GM23338 (cell line): Measurements from ENCODE around the gene LAMA1. TPM values are rescaled to one million over a fixed set of nuclear protein-coding genes. Genes with fewer than 3 reads are reported as not detected.

Source experiments
- ATAC-seq: fragments of 200-7000 bp; cut with Tn5 transposase; 3 replicates; pipeline ENCODE4 v1.9.1; 2020
- DNase-seq: peaks from one replicate; pipeline ENCODE4 v3.0.0-alpha.2; 2015; ENCODE audit warnings: low spot score
- H2AFZ ChIP-seq: fragments of 200-600 bp; sonication (generic); 2 replicates; pipeline ENCODE4 v1.8.0; 2016; ENCODE audit warnings: antibody characterized with exemption, mild to moderate bottlenecking, moderate library complexity
- H3F3A ChIP-seq: fragments of 200-600 bp; sonication (generic); replicated peaks from 2 replicates; pipeline ENCODE4 v1.8.0; 2017; ENCODE audit warnings: antibody characterized with exemption, mixed run types, low read depth
- H3K27ac ChIP-seq: fragments of 200-600 bp; sonication (generic); 2 replicates; pipeline ENCODE4 v1.6.1; 2016; ENCODE audit warnings: low read depth
- H3K27me3 ChIP-seq: fragments of 200-600 bp; sonication (generic); 2 replicates; pipeline ENCODE4 v1.8.0; 2016; ENCODE audit warnings: mild to moderate bottlenecking, mixed run types, moderate library complexity; ENCODE audit not compliant: insufficient read depth
- H3K36me3 ChIP-seq: fragments of 200-600 bp; sonication (generic); 2 replicates; pipeline ENCODE4 v1.8.0; 2016; ENCODE audit warnings: mild to moderate bottlenecking; ENCODE audit not compliant: insufficient read depth
- H3K4me1 ChIP-seq: fragments of 200-600 bp; sonication (generic); 2 replicates; pipeline ENCODE4 v1.8.0; 2016; ENCODE audit warnings: mild to moderate bottlenecking, moderate library complexity; ENCODE audit not compliant: insufficient read depth
- H3K4me2 ChIP-seq: fragments of 200-600 bp; sonication (generic); 2 replicates; pipeline ENCODE4 v1.7.1; 2017; ENCODE audit warnings: mixed run types
- H3K4me3 ChIP-seq: fragments of 200-600 bp; sonication (generic); 2 replicates; pipeline ENCODE4 v1.6.1; 2016; ENCODE audit warnings: mixed run types
- H3K79me2 ChIP-seq: fragments of 200-600 bp; sonication (generic); replicated peaks from 2 replicates; pipeline ENCODE4 v1.8.0; 2017; ENCODE audit warnings: mild to moderate bottlenecking; ENCODE audit not compliant: insufficient read depth
- H3K9me2 ChIP-seq: fragments of 200-600 bp; sonication (generic); 2 replicates; pipeline ENCODE4 v1.8.0; 2017; ENCODE audit not compliant: insufficient read depth
- H4K20me1 ChIP-seq: fragments of 200-600 bp; sonication (generic); replicated peaks from 2 replicates; pipeline ENCODE4 v1.8.0; 2017; ENCODE audit warnings: mild to moderate bottlenecking; ENCODE audit not compliant: insufficient read depth
- H3K27ac Mint-ChIP-seq: 2 replicates; pipeline ENCODE4 v1.8.0; 2020; ENCODE audit warnings: inconsistent platforms, mild to moderate bottlenecking, moderate library complexity, mixed read lengths
- H3K27me3 Mint-ChIP-seq: 3 replicates; pipeline ENCODE4 v1.8.0; 2022; ENCODE audit warnings: low read depth, mild to moderate bottlenecking, moderate library complexity, mixed read lengths, inconsistent platforms; ENCODE audit not compliant: insufficient read depth, poor library complexity
- H3K36me3 Mint-ChIP-seq: 3 replicates; pipeline ENCODE4 v1.8.0; 2021; ENCODE audit warnings: low read depth, mild to moderate bottlenecking, inconsistent platforms, moderate library complexity, mixed read lengths
- H3K4me1 Mint-ChIP-seq: 3 replicates; pipeline ENCODE4 v1.8.0; 2020; ENCODE audit warnings: mild to moderate bottlenecking, inconsistent platforms, mixed read lengths
- H3K4me3 Mint-ChIP-seq: 3 replicates; pipeline ENCODE4 v1.8.0; 2021; ENCODE audit warnings: moderate library complexity, mild to moderate bottlenecking, inconsistent platforms, mixed read lengths
- H3K9me3 Mint-ChIP-seq: 3 replicates; pipeline ENCODE4 v1.8.0; 2020; ENCODE audit warnings: moderate library complexity, mild to moderate bottlenecking, inconsistent platforms, mixed read lengths
- EZH2phosphoT487 ChIP-seq: fragments of 200-600 bp; sonication (generic); IDR thresholded peaks from one replicate; pipeline ENCODE4 v1.8.1; 2018; ENCODE audit warnings: antibody characterized with exemption; ENCODE audit not compliant: unreplicated experiment
- STAT1 ChIP-seq: IDR thresholded peaks from one replicate; pipeline ENCODE4 v1.6.1; 2016; ENCODE audit warnings: antibody characterized with exemption; ENCODE audit not compliant: unreplicated experiment
- ZNF462 ChIP-seq: fragments of 250-450 bp; sonication (Bioruptor Pico); IDR thresholded peaks from 2 replicates; pipeline ENCODE4 v1.5.0; 2020; ENCODE audit warnings: mild to moderate bottlenecking, moderate library complexity
- polyA plus RNA-seq: library from polyadenylated mRNA; unstranded; fragments of >200 nt; fragmentation: Nextera tagmentation; extraction: Ambion mirVana; gene quantifications from 2 replicates; pipeline ENCODE4 v1.2.1, GENCODE V29; 2016
- total RNA-seq: library from RNA; depleted of rRNA; stranded (reverse); fragments of >200 nt; shearing (Covaris generic); gene quantifications from 2 replicates; pipeline ENCODE4 v1.2.3, GENCODE V29; 2014
- TF ChIP-seq, protein P1 (sequence below): IDR thresholded peaks from one replicate; pipeline ENCODE4 v1.6.1; 2018; ENCODE audit warnings: antibody characterized with exemption; ENCODE audit not compliant: unreplicated experiment

Gene LAMA1
- total and polyA plus RNA-seq, 2 experiments from 2014 or later: 14.8 to 52.3 TPM

GRCh38 chr18:7004009-7004408 lies 113.6 kb downstream of the LAMA1 start:
- Histone ChIP-seq H2AFZ (no peak overlapping the region), H3K36me3 (peaks cover 12% of the 10 kb centered on the region; the same call in 1 of the 2 replicates), H3K9me2 (no peaks in the 10 kb centered on the region), H3K4me1 (0 out of 2 replicates have a peak, but pooled peaks cover 2% of the 10 kb centered on the region), H4K20me1 (0 out of 2 replicates have a peak, but pooled peaks cover 4% of the 10 kb centered on the region), H3K27me3 (no peaks in the 10 kb centered on the region), H3K27ac (no peak overlapping the region), H3K79me2 (no peaks in the 10 kb centered on the region), H3K4me3 (no peak overlapping the region), H3F3A (no peaks in the 10 kb centered on the region), H3K4me2 (no peak overlapping the region)
- ATAC-seq: no peak
- TF ChIP-seq STAT1 (no peak), EZH2phosphoT487 (no peak), ZNF462 (CRISPR knock-in tag) (no peak)
- TF ChIP-seq, protein P1, sequence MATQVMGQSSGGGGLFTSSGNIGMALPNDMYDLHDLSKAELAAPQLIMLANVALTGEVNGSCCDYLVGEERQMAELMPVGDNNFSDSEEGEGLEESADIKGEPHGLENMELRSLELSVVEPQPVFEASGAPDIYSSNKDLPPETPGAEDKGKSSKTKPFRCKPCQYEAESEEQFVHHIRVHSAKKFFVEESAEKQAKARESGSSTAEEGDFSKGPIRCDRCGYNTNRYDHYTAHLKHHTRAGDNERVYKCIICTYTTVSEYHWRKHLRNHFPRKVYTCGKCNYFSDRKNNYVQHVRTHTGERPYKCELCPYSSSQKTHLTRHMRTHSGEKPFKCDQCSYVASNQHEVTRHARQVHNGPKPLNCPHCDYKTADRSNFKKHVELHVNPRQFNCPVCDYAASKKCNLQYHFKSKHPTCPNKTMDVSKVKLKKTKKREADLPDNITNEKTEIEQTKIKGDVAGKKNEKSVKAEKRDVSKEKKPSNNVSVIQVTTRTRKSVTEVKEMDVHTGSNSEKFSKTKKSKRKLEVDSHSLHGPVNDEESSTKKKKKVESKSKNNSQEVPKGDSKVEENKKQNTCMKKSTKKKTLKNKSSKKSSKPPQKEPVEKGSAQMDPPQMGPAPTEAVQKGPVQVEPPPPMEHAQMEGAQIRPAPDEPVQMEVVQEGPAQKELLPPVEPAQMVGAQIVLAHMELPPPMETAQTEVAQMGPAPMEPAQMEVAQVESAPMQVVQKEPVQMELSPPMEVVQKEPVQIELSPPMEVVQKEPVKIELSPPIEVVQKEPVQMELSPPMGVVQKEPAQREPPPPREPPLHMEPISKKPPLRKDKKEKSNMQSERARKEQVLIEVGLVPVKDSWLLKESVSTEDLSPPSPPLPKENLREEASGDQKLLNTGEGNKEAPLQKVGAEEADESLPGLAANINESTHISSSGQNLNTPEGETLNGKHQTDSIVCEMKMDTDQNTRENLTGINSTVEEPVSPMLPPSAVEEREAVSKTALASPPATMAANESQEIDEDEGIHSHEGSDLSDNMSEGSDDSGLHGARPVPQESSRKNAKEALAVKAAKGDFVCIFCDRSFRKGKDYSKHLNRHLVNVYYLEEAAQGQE: no peak
- no peak for DNase-seq
- no peaks in the 10 kb centered on the region for H3K9me3 Mint-ChIP-seq
- H3K27ac Mint-ChIP-seq: no peak overlapping the region
- H3K36me3 Mint-ChIP-seq: peaks cover 20% of the 10 kb centered on the region; the same call in 2 of the 3 replicates
- H3K27me3 Mint-ChIP-seq: peaks cover 2% of the 10 kb centered on the region
- H3K4me3 Mint-ChIP-seq: no peak overlapping the region
- peaks cover 22% of the 10 kb centered on the region for H3K4me1 Mint-ChIP-seq
